ENCODE results near the gene POU6F1.

POU6F1 gene

GRCh38 chr12:51162217-51162616, 55.6 kb downstream of the POU6F1 start:
- no peak for DNase-seq (ENCODE audit: low read depth in 2 of 2)

GRCh38 chr12:51160814-51161459, 56.9 kb downstream of the POU6F1 start:
- DNase-seq (ENCODE audit: low read depth in 2 of 2), result no peak

- DNase-seq (ENCODE audit: low read depth in 2 of 2), result no peak
Measured at GRCh38 chr12:51156245-51156765, 61.6 kb downstream of the POU6F1 start.

- no peak for DNase-seq (ENCODE audit: low read depth in 2 of 2)
Measured at GRCh38 chr12:51152953-51153352, 64.9 kb downstream of the POU6F1 start.

- no peak for DNase-seq (ENCODE audit: low read depth in 2 of 2)
Measured at GRCh38 chr12:51150777-51151176, 67.1 kb downstream of the POU6F1 start.

- DNase-seq (ENCODE audit: low read depth in 2 of 2), result no peak
Measured at GRCh38 chr12:51147309-51147708, 70.6 kb downstream of the POU6F1 start.

GRCh38 chr12:51139292-51139844, 78.5 kb downstream of the POU6F1 start:
- DNase-seq (ENCODE audit: low read depth in 2 of 2), result no peak

Data from stimulated activated CD8-positive, alpha-beta memory T cell treated with anti-CD3 and anti-CD28 coated beads, Interleukin-7, amount 100 ng/mL, for 4 hours (primary cell).